RWPE1 (cell line): ENCODE results near the gene SLC17A8.

Source experiments
- CTCF ChIA-PET: fragments of 350-600 bp; sonication (Branson Sonifier 250); formaldehyde crosslinking; extraction: SDS; loops from one replicate; lab custom pipeline; 2021; lab: Yijun Ruan, JAX
- POLR2A ChIA-PET: fragments of 400-600 bp; formaldehyde crosslinking; extraction: SDS; loops from one replicate; lab custom pipeline; 2020; ENCODE audit warnings: antibody characterized with exemption; ENCODE audit not compliant: low non-redundant PET; lab: Yijun Ruan, JAX
- DNase-seq: peaks from one replicate; pipeline ENCODE4 v3.0.0; 2012; ENCODE audit warnings: low spot score
- H3K27ac ChIP-seq: fragments of 450-650 bp; 2 replicates; pipeline ENCODE4 v1.5.1; 2017
- CTCF ChIP-seq: fragments of 450-650 bp; conservative IDR thresholded peaks from 2 replicates; pipeline ENCODE4 v1.5.1; 2017; ENCODE audit warnings: low read depth, mild to moderate bottlenecking

Gene SLC17A8

GRCh38 chr12:100403446-100403845, 46.6 kb downstream of the SLC17A8 start:
- ChIA-PET POLR2A (no interaction called here), CTCF (no interaction called here)
- no peak overlapping the region for H3K27ac ChIP-seq
- TF ChIP-seq CTCF = no peak
- DNase-seq = peak; percentile 18

GRCh38 chr12:100404769-100405407, 48.0 kb downstream of the SLC17A8 start:
- peak; percentile 13 for DNase-seq
- CTCF ChIA-PET = interaction anchor here (0.6 to 1.2 kb wide), 5 partner anchors 19 to 1261 kb away, joined by 3 read pairs; no protein-coding TSS in a partner anchor
- POLR2A ChIA-PET = interaction anchor here (0.5 kb wide), 1 partner anchor 121 kb away, joined by 5 read pairs; no protein-coding TSS in a partner anchor
- 0 out of 2 replicates have a peak, but pooled peaks have one; percentile 2 for TF ChIP-seq CTCF
- no peak overlapping the region for H3K27ac ChIP-seq

GRCh38 chr12:100413001-100413400, 56.1 kb downstream of the SLC17A8 start:
- CTCF ChIA-PET = no interaction called here
- TF ChIP-seq CTCF = no peak
- POLR2A ChIA-PET = no interaction called here
- H3K27ac ChIP-seq = no peak overlapping the region
- no peak for DNase-seq

- TF ChIP-seq CTCF = no peak
- ChIA-PET POLR2A (no interaction called here), CTCF (no interaction called here)
- no peak overlapping the region for H3K27ac ChIP-seq
- DNase-seq = no peak
Observed at GRCh38 chr12:100414739-100415138, 57.9 kb downstream of the SLC17A8 start.

GRCh38 chr12:100422646-100423045, 65.8 kb downstream of the SLC17A8 start:
- POLR2A ChIA-PET = no interaction called here
- TF ChIP-seq CTCF = no peak
- no peak overlapping the region for H3K27ac ChIP-seq
- CTCF ChIA-PET = no interaction called here
- no peak for DNase-seq

GRCh38 chr12:100426145-100426544, 69.3 kb downstream of the SLC17A8 start:
- ChIA-PET CTCF (no interaction called here), POLR2A (no interaction called here)
- H3K27ac ChIP-seq = no peak overlapping the region
- TF ChIP-seq CTCF = no peak
- no peak for DNase-seq
